GM10266 (cell line): ENCODE measurements around the gene GPR162.

ENCODE experiments used
- DNase-seq: peaks from one replicate; pipeline ENCODE4 v3.0.0; 2012; ENCODE audit errors: extremely low spot score
- TF ChIP-seq, protein P1 (sequence below): IDR thresholded peaks from 2 replicates; pipeline ENCODE4 v1.5.1; 2012; ENCODE audit warnings: mild to moderate bottlenecking, low read depth; ENCODE audit not compliant: control insufficient read depth, insufficient read depth; ENCODE audit errors: missing control alignments

The GPR162 gene

DNA sequence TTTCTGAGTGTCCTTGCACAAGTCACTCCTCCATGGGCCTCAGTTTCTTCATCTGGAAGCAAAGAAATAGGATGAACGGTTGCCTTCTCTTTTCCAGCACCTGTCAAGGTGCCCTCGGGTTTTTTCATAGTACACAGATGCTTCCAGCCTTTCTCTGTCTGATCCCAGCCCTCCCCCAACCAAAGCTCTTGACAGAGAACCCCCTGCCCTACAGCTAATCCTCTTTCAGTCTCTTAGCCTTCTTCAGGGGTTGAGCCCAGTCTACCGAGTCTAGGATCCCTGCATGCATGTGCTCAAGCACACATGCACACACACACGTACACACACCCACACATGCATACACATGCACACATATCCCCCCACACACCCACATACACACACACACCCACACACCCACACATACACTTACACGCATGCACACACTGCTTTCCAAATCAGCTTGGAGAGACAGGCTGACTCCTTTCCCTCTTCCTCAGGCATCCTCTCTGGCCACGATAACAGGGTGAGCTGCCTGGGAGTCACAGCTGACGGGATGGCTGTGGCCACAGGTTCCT is 24.8 kb downstream of the GPR162 start:
- TF ChIP-seq, protein P1, sequence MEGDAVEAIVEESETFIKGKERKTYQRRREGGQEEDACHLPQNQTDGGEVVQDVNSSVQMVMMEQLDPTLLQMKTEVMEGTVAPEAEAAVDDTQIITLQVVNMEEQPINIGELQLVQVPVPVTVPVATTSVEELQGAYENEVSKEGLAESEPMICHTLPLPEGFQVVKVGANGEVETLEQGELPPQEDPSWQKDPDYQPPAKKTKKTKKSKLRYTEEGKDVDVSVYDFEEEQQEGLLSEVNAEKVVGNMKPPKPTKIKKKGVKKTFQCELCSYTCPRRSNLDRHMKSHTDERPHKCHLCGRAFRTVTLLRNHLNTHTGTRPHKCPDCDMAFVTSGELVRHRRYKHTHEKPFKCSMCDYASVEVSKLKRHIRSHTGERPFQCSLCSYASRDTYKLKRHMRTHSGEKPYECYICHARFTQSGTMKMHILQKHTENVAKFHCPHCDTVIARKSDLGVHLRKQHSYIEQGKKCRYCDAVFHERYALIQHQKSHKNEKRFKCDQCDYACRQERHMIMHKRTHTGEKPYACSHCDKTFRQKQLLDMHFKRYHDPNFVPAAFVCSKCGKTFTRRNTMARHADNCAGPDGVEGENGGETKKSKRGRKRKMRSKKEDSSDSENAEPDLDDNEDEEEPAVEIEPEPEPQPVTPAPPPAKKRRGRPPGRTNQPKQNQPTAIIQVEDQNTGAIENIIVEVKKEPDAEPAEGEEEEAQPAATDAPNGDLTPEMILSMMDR, result no peak
- no peak for DNase-seq

DNA sequence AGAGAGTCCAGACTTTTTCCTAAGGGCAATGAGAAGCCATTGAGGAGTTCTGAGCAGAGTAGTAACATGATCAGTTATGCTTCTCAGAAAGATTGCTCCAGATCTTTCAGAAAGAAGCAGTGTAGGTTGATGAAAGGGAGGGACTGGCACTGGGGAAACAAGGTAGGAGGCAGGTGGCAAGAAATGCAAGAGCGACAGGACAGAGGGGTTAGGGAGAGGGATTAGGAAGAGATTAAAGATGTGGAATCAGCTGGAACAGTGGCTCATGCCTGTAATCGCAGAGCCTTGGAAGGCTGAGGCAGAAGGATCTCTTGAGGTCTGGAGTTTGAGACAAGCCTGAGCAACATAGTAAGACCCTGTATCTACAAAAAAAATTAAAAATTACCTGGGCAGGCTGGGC is 26.1 kb downstream of the GPR162 start:
- DNase-seq, result no peak
- TF ChIP-seq, protein P1, result no peak

DNA sequence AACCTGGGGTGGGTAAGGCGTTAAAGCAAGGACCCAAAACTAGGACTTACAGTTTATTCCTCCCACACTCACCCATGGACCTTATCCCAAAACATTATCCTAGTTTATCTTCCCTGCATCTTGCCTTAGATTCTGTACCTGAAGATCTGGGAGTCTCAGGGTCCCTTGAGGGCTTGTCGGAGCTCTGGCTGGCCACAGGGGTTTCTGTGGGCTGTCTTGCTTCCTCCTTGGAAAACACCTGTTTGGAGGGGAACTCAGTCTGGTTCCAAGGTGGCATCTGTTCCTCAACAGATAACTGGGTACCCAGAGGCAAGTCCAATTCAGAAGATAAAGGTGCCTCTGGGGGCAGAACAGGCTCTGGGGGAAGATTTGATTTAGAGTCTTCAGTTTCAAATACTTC is 27.8 kb downstream of the GPR162 start:
- DNase-seq, result no peak
- TF ChIP-seq, protein P1, result no peak

DNA sequence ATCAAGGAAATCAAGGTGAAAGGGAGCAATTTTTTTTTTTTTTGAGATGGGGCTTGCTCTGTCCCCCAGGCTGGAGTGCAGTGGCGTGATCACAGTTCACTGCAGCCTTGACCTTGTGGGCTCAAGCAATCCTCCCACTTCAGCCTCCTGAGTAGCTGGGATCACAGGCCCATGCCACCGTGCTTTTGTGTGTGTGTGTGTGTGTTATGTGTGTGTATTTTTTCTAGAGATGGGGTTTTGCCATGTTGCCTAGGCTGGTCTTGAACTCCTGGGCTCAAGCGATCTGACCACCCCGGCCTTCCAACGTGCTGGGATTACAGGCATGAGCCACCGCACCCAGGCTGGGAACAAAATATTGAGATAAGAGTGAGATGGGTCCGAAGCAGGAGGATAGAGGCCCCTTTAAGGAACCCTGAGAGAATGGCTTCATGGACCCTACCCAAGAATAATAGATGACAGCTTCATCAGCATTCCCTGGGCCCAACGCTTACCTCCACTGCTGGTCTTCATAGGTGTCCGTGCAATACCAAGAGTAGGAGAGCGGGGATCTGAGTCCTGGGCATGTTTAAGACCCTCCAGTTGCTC is 28.4 kb downstream of the GPR162 start:
- no peak for DNase-seq
- TF ChIP-seq, protein P1, result no peak

DNA sequence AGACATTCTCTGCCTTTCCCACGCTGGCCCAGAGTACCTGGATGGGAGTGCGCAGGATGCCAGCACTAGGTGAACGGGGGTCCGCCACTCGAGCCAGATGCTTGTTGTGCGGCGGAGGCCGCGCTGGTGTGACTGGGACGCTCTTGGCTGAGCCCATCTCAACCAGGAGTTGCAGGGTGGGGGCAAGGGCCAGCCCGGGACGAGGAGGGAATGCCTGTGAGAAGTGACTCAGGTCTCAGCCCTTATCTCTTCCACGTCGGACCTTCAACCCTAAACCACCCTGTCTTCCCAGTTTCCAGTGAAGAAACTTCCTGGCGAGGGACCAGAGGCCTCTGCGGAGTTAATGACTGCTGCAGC is 29.2 kb downstream of the GPR162 start:
- TF ChIP-seq, protein P1, result no peak
- no peak for DNase-seq

DNA sequence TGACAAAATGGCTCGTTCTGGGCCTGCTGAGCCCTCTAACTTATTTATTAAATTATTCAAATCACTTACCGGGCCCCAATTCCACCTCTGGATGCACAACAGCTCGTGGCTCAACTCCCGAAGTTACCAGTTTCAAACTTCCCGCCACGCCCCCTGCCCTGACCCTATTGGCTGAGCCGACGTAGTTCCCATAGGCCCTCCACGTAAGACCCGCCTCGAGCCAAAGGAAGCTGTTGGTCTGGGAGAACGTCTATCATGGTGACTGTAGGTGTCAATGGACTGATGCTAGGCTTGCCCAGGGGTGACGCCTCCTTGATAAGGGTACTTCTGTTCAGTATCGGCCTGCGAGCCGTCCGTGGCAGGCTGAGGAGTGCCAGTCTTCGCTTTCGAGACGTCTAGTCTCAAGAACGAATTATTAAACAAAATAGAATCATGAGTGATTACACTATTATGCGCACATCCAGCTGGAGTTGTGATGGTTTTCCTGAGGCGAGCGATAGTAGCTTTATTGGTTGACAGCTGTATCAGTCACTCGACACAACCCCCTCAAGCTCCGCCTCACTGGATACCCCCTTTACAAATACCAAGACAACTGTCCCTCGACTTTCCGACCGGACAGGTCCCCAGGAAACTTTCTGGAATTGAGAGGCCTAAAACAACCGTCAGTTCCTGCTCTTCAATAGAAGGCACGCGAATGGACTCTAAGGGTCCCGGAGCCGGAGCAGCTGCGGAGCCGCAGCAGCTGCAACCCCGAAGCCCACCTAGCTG is 29.7 kb downstream of the GPR162 start, which contains the start of gene CDCA3:
Gene CDCA3 (minus strand): TSS at position 134 of the 768 bp plus-strand sequence. CDS start 334 bp downstream, outside the sequence.
- peak; percentile 99 for DNase-seq
- TF ChIP-seq, protein P1, result no peak
